GM12873 (cell line): ENCODE results near the gene CDH13.

ENCODE experiments used
- TF ChIP-seq, protein P1 (sequence below): IDR thresholded peaks from 2 replicates; pipeline ENCODE4 v1.5.1; 2012; ENCODE audit warnings: low read depth, mild to moderate bottlenecking, moderate library complexity, low read length, control low read depth; ENCODE audit not compliant: insufficient read depth; ENCODE audit errors: missing control alignments

CDH13 gene

DNA sequence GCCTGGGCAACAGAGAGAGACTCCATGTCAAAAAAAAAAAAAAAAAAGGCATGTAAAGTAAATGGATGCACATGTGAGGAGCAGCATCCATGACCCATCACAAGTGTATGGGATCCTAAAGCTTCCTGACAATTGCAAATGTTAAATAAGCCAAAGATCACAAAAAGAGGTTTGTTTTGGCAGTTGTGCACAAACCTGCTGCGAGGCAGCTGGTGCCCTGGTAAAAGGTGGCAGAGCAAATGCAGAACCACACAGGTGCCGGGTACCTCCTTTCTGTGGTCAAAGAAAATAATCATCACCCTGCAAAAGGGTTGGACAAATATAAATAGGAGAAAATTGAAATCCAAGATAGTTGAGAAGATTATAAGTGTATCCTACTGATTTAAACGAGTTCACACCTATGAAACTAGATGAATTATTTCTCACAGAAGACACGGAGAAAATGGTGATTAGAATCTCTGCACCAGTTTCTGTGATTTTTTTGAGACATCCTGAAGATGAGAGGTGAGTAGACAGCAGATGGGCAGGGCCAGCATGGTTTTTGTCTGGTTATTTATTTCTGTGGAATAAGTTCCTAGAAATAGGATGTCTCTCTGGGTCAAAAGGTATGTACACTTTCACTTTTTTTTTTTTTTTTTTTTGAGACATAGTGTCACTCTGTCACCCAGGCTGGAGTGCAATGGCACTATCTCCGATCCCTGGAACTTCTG lies 291.3 kb downstream of the CDH13 start:
- TF ChIP-seq, protein P1, sequence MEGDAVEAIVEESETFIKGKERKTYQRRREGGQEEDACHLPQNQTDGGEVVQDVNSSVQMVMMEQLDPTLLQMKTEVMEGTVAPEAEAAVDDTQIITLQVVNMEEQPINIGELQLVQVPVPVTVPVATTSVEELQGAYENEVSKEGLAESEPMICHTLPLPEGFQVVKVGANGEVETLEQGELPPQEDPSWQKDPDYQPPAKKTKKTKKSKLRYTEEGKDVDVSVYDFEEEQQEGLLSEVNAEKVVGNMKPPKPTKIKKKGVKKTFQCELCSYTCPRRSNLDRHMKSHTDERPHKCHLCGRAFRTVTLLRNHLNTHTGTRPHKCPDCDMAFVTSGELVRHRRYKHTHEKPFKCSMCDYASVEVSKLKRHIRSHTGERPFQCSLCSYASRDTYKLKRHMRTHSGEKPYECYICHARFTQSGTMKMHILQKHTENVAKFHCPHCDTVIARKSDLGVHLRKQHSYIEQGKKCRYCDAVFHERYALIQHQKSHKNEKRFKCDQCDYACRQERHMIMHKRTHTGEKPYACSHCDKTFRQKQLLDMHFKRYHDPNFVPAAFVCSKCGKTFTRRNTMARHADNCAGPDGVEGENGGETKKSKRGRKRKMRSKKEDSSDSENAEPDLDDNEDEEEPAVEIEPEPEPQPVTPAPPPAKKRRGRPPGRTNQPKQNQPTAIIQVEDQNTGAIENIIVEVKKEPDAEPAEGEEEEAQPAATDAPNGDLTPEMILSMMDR = no peak

DNA sequence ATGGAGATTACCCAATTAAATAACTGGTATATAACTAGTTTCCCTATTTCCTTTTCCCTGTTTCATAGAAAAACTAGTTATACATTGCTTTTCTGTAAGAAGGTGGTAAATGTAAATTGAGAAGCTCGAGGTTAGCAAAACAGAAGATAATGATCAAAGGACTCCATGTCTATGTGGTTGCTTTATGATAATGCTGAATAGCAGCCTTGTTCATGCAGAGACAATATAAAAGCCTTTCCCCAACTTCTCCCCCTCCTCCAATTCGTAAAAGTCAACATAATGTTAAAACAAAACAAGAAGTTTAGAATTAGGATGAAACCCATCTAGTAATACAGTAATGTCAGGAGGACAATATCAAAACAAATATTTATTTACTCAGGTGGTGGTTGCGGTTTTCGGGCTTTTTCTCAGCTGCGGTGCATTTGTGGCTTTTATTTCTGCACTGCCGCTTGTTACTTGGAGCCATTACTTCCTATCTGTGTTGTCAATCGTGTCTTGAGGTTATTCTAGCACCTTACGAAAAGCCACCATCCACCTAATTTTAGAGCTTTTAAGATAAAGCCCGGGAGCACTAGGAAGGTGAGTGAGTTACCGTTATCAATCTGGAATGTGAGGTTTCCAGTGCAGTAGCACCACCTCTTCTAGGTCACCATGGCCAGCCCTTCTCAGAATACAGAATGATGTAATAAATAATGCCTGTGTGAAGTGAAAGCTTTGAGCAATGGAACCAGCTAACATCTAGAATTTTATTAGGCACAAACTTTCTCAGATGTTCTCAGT lies 297.5 kb downstream of the CDH13 start:
- TF ChIP-seq, protein P1 = no peak

DNA sequence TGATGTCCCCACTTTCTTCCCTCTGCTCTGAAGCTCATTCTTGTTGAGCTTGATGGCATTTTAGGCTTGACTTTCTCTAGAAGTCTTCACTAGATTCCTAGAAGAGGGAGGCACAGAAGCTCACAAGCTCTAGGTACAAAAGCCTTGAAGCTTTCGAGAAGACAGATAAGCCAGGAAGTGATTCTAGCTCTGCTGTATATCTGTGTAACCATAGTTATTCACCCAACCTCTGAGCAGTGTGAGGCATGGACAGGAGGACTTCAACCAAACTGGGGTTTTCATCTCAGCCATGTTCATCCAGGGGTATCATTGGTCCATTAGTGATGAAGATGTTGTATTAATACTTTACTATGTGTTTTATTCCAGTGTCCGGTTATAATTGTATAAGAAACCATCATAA lies 299.7 kb downstream of the CDH13 start:
- TF ChIP-seq, protein P1 = no peak

DNA sequence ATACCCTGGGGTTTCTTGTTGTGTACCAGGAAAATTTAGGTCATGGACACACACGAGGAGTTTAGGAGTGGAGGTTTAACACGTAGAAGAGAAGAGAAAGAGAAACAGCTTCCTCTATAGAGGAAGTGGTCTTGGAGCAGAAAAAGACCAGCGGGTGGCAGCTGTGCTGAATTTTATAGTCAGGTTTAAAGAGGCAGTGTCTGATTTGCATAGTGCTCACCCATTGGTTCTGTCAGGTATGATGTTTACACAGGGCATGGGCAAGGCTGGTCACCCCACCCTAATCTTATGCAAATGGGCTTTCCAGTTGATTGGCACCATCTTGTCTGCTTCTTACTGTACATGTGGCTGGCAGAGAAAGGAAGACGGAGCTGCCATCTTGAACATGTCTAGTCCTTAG lies 309.0 kb downstream of the CDH13 start:
- TF ChIP-seq, protein P1 = no peak

DNA sequence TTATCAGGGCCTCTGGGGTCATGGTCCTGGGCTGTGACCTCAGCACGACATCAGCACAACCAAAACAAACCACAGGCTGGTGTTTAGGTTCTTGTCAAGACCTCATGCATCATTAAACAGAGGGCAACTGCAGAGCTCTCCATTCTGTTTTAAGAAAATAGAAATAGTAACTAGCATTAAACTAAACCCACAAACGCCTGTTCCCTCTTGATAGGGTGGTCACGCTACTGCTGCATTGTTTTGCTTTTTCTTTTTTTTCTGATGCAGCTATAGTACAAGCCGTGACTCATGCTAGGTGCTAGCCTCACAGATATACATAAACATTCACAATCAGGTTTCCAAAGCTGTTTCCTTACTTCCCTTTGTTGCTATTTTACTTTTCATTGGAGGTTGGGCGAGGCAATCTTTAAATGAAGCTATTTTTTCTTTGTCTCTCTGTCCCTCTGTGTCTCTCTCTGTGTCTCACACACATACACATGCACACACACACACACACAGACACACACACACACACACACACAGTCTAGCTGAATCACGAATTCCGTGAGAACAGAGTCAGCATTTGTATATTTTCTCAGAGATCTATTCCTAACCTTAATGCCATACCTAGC lies 310.3 kb downstream of the CDH13 start:
- TF ChIP-seq, protein P1 = no peak

DNA sequence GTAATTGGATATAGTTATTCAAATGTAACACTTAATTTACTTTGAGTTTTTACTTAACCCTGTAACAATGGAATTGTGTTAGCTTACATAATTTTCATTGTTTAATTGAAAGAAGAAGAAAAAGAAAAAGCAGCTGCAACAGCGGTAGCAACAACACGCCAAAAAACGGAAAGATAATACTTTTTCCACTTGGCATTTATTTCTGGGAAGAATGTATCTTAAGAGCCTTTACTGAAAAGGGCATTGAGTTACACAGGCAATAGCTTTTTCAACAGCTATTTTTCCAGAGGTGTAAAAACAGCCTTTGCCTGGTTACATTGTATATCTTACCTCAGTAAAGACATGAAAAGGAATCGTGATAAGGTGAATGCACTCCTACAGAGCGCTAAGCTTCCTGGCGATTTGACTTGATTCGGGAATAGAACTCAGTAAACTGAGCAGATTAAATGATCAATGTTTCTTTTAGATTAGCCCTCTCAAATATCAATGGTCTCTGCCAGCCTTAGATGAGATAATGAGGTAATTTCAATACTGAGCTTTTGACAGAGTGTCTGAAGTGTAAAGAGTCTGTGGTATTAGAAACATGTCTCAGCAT lies 311.3 kb downstream of the CDH13 start:
- TF ChIP-seq, protein P1 = no peak

DNA sequence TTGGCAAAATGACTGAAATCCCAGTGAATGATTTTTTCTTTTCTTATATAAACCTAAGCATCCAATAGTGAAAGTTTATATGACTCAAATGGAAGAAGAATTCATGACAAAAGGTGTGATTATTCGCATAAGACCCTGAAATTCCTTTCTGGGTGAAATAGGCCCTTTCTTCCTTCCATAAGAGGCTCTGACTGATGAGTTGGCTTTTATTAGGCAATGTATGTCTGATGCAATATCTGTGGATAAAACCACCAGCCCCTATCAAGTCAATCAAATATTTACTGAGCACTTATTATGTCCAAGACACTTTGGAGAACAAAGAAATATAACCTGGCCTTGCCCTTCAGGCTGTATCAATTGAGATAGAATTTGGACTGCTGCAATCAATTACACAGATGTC lies 316.6 kb downstream of the CDH13 start:
- TF ChIP-seq, protein P1 = no peak
